Measurements from ENCODE around the gene RNASE7.

DNA sequence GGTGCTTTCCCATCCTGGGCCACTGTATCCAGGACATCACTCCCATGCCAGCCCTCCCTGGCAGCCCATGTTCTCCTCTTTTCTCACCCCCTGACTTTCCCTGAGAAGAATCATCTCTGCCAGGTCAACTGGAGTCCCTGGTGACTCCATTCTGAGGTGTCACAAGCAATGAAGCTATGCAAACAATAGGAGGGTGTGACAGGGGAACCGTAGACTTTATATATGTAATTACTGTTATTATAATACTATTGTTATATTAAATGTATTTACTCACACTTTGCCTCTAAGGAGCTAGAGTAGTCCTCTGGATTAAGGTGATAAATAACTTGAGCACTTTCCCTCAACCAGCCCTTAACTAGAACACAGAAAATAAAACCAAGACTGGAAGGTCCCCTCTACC, 47.1 kb downstream of the RNASE7 start:
- TF ChIP-seq, protein P1, sequence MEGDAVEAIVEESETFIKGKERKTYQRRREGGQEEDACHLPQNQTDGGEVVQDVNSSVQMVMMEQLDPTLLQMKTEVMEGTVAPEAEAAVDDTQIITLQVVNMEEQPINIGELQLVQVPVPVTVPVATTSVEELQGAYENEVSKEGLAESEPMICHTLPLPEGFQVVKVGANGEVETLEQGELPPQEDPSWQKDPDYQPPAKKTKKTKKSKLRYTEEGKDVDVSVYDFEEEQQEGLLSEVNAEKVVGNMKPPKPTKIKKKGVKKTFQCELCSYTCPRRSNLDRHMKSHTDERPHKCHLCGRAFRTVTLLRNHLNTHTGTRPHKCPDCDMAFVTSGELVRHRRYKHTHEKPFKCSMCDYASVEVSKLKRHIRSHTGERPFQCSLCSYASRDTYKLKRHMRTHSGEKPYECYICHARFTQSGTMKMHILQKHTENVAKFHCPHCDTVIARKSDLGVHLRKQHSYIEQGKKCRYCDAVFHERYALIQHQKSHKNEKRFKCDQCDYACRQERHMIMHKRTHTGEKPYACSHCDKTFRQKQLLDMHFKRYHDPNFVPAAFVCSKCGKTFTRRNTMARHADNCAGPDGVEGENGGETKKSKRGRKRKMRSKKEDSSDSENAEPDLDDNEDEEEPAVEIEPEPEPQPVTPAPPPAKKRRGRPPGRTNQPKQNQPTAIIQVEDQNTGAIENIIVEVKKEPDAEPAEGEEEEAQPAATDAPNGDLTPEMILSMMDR (tag by site-specific recombination; IDR thresholded peaks at IDR 0.05), result no peak
- TF ChIP-seq ZNF274 (IDR thresholded peaks at IDR 0.05; ENCODE audit: low read length) (no peak), ZNF274 (tag by site-specific recombination; IDR thresholded peaks at IDR 0.05; ENCODE audit: borderline replicate concordance) (no peak)

Measured in HEK293 (cell line).